GM23338 (cell line): ENCODE data around the gene MYH7. TPM values are rescaled to one million over a fixed set of nuclear protein-coding genes. Genes with fewer than 3 reads are reported as not detected.
"Not testable (repeated sequence)": the region's sequence is repeated elsewhere in the genome, so short reads cannot be mapped to it uniquely, and the experiment has no call there.

Experiments used
- ATAC-seq: fragments of 200-7000 bp; cut with Tn5 transposase; 3 replicates; pipeline ENCODE4 v1.9.1; 2020
- DNase-seq: peaks from one replicate; pipeline ENCODE4 v3.0.0-alpha.2; 2015; ENCODE audit warnings: low spot score
- H2AFZ ChIP-seq: fragments of 200-600 bp; sonication (generic); 2 replicates; pipeline ENCODE4 v1.8.0; 2016; ENCODE audit warnings: antibody characterized with exemption, mild to moderate bottlenecking, moderate library complexity
- H3F3A ChIP-seq: fragments of 200-600 bp; sonication (generic); replicated peaks from 2 replicates; pipeline ENCODE4 v1.8.0; 2017; ENCODE audit warnings: antibody characterized with exemption, mixed run types, low read depth
- H3K27ac ChIP-seq: fragments of 200-600 bp; sonication (generic); 2 replicates; pipeline ENCODE4 v1.6.1; 2016; ENCODE audit warnings: low read depth
- H3K27me3 ChIP-seq: fragments of 200-600 bp; sonication (generic); 2 replicates; pipeline ENCODE4 v1.8.0; 2016; ENCODE audit warnings: mild to moderate bottlenecking, mixed run types, moderate library complexity; ENCODE audit not compliant: insufficient read depth
- H3K36me3 ChIP-seq: fragments of 200-600 bp; sonication (generic); 2 replicates; pipeline ENCODE4 v1.8.0; 2016; ENCODE audit warnings: mild to moderate bottlenecking; ENCODE audit not compliant: insufficient read depth
- H3K4me1 ChIP-seq: fragments of 200-600 bp; sonication (generic); 2 replicates; pipeline ENCODE4 v1.8.0; 2016; ENCODE audit warnings: mild to moderate bottlenecking, moderate library complexity; ENCODE audit not compliant: insufficient read depth
- H3K4me2 ChIP-seq: fragments of 200-600 bp; sonication (generic); 2 replicates; pipeline ENCODE4 v1.7.1; 2017; ENCODE audit warnings: mixed run types
- H3K4me3 ChIP-seq: fragments of 200-600 bp; sonication (generic); 2 replicates; pipeline ENCODE4 v1.6.1; 2016; ENCODE audit warnings: mixed run types
- H3K79me2 ChIP-seq: fragments of 200-600 bp; sonication (generic); replicated peaks from 2 replicates; pipeline ENCODE4 v1.8.0; 2017; ENCODE audit warnings: mild to moderate bottlenecking; ENCODE audit not compliant: insufficient read depth
- H3K9me2 ChIP-seq: fragments of 200-600 bp; sonication (generic); 2 replicates; pipeline ENCODE4 v1.8.0; 2017; ENCODE audit not compliant: insufficient read depth
- H4K20me1 ChIP-seq: fragments of 200-600 bp; sonication (generic); replicated peaks from 2 replicates; pipeline ENCODE4 v1.8.0; 2017; ENCODE audit warnings: mild to moderate bottlenecking; ENCODE audit not compliant: insufficient read depth
- H3K27ac Mint-ChIP-seq: 2 replicates; pipeline ENCODE4 v1.8.0; 2020; ENCODE audit warnings: inconsistent platforms, mild to moderate bottlenecking, moderate library complexity, mixed read lengths
- H3K27me3 Mint-ChIP-seq: 3 replicates; pipeline ENCODE4 v1.8.0; 2022; ENCODE audit warnings: low read depth, mild to moderate bottlenecking, moderate library complexity, mixed read lengths, inconsistent platforms; ENCODE audit not compliant: insufficient read depth, poor library complexity
- H3K36me3 Mint-ChIP-seq: 3 replicates; pipeline ENCODE4 v1.8.0; 2021; ENCODE audit warnings: low read depth, mild to moderate bottlenecking, inconsistent platforms, moderate library complexity, mixed read lengths
- H3K4me1 Mint-ChIP-seq: 3 replicates; pipeline ENCODE4 v1.8.0; 2020; ENCODE audit warnings: mild to moderate bottlenecking, inconsistent platforms, mixed read lengths
- H3K4me3 Mint-ChIP-seq: 3 replicates; pipeline ENCODE4 v1.8.0; 2021; ENCODE audit warnings: moderate library complexity, mild to moderate bottlenecking, inconsistent platforms, mixed read lengths
- H3K9me3 Mint-ChIP-seq: 3 replicates; pipeline ENCODE4 v1.8.0; 2020; ENCODE audit warnings: moderate library complexity, mild to moderate bottlenecking, inconsistent platforms, mixed read lengths
- EZH2 ChIP-seq: fragments of 200-600 bp; sonication (generic); IDR thresholded peaks from one replicate; pipeline ENCODE4 v1.8.0; 2017; ENCODE audit warnings: antibody characterized with exemption, mild to moderate bottlenecking, low read depth; ENCODE audit not compliant: unreplicated experiment
- EZH2phosphoT487 ChIP-seq: fragments of 200-600 bp; sonication (generic); IDR thresholded peaks from one replicate; pipeline ENCODE4 v1.8.1; 2018; ENCODE audit warnings: antibody characterized with exemption; ENCODE audit not compliant: unreplicated experiment
- JUNB ChIP-seq: IDR thresholded peaks from one replicate; pipeline ENCODE4 v1.6.1; 2016; ENCODE audit warnings: antibody characterized with exemption; ENCODE audit not compliant: unreplicated experiment
- NANOG ChIP-seq: IDR thresholded peaks from 2 replicates; pipeline ENCODE4 v1.6.1; 2016; ENCODE audit warnings: antibody characterized with exemption, borderline replicate concordance
- POLR2AphosphoS5 ChIP-seq: IDR thresholded peaks from 2 replicates; pipeline ENCODE4 v1.6.1; 2016; ENCODE audit warnings: antibody characterized with exemption, low read depth
- ZNF331 ChIP-seq: fragments of 250-450 bp; sonication (Bioruptor Pico); IDR thresholded peaks from 2 replicates; pipeline ENCODE4 v1.5.0; 2020; ENCODE audit warnings: low read depth, mild to moderate bottlenecking, moderate library complexity
- polyA plus RNA-seq: library from polyadenylated mRNA; unstranded; fragments of >200 nt; fragmentation: Nextera tagmentation; extraction: Ambion mirVana; gene quantifications from 2 replicates; pipeline ENCODE4 v1.2.1, GENCODE V29; 2016
- total RNA-seq: library from RNA; depleted of rRNA; stranded (reverse); fragments of >200 nt; shearing (Covaris generic); gene quantifications from 2 replicates; pipeline ENCODE4 v1.2.3, GENCODE V29; 2014
- TF ChIP-seq, protein P1 (sequence below): fragments of 250-450 bp; sonication (Bioruptor Pico); IDR thresholded peaks from 2 replicates; pipeline ENCODE4 v1.5.0; 2020; ENCODE audit warnings: mild to moderate bottlenecking, moderate library complexity
- TF ChIP-seq, protein P2 (sequence below), 2 experiments: fragments of 200-600 bp in 1 of 2; sonication (generic) in 1 of 2; conservative IDR thresholded peaks; 2 replicates each; pipeline versions ENCODE4 v1.5.1 to v1.6.1; 2016 to 2017; ENCODE audit warnings: antibody characterized with exemption in 2 of 2, low read depth in 2 of 2, mild to moderate bottlenecking in 2 of 2, moderate library complexity in 1 of 2

Gene MYH7
- total and polyA plus RNA-seq, 2 experiments from 2014 or later: not detected

DNA sequence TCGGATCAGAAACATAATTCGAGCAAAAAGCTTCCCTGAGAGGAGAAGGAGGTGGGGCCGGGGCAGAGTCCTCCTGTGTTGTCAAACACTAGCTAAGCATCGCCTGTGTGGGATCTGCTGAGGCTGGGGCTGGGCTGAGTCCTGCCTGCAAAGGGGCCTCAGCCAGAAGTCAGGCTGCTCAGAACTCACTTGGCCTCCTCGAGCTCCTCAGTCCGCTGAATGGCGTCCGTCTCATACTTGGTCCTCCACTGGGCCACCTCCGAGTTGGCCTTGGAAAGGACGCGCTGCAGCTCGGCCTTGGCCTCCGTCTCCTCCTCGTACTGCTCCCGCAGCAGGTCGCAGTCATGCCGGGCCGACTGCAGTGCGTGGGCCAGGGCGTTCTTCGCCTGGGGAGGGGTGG, 17.4 kb downstream of the MYH7 start (continued):
- TF ChIP-seq, protein P1, sequence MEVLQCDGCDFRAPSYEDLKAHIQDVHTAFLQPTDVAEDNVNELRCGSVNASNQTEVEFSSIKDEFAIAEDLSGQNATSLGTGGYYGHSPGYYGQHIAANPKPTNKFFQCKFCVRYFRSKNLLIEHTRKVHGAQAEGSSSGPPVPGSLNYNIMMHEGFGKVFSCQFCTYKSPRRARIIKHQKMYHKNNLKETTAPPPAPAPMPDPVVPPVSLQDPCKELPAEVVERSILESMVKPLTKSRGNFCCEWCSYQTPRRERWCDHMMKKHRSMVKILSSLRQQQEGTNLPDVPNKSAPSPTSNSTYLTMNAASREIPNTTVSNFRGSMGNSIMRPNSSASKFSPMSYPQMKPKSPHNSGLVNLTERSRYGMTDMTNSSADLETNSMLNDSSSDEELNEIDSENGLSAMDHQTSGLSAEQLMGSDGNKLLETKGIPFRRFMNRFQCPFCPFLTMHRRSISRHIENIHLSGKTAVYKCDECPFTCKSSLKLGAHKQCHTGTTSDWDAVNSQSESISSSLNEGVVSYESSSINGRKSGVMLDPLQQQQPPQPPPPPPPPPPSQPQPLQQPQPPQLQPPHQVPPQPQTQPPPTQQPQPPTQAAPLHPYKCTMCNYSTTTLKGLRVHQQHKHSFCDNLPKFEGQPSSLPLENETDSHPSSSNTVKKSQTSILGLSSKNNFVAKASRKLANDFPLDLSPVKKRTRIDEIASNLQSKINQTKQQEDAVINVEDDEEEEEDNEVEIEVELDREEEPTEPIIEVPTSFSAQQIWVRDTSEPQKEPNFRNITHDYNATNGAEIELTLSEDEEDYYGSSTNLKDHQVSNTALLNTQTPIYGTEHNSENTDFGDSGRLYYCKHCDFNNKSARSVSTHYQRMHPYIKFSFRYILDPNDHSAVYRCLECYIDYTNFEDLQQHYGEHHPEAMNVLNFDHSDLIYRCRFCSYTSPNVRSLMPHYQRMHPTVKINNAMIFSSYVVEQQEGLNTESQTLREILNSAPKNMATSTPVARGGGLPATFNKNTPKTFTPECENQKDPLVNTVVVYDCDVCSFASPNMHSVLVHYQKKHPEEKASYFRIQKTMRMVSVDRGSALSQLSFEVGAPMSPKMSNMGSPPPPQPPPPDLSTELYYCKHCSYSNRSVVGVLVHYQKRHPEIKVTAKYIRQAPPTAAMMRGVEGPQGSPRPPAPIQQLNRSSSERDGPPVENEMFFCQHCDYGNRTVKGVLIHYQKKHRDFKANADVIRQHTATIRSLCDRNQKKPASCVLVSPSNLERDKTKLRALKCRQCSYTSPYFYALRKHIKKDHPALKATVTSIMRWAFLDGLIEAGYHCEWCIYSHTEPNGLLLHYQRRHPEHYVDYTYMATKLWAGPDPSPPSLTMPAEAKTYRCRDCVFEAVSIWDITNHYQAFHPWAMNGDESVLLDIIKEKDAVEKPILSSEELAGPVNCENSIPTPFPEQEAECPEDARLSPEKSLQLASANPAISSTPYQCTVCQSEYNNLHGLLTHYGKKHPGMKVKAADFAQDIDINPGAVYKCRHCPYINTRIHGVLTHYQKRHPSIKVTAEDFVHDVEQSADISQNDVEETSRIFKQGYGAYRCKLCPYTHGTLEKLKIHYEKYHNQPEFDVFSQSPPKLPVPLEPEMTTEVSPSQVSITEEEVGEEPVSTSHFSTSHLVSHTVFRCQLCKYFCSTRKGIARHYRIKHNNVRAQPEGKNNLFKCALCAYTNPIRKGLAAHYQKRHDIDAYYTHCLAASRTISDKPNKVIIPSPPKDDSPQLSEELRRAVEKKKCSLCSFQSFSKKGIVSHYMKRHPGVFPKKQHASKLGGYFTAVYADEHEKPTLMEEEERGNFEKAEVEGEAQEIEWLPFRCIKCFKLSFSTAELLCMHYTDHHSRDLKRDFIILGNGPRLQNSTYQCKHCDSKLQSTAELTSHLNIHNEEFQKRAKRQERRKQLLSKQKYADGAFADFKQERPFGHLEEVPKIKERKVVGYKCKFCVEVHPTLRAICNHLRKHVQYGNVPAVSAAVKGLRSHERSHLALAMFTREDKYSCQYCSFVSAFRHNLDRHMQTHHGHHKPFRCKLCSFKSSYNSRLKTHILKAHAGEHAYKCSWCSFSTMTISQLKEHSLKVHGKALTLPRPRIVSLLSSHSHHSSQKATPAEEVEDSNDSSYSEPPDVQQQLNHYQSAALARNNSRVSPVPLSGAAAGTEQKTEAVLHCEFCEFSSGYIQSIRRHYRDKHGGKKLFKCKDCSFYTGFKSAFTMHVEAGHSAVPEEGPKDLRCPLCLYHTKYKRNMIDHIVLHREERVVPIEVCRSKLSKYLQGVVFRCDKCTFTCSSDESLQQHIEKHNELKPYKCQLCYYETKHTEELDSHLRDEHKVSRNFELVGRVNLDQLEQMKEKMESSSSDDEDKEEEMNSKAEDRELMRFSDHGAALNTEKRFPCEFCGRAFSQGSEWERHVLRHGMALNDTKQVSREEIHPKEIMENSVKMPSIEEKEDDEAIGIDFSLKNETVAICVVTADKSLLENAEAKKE (CRISPR knock-in tag): no peak
- TF ChIP-seq ZNF331 (CRISPR knock-in tag): no peak

DNA sequence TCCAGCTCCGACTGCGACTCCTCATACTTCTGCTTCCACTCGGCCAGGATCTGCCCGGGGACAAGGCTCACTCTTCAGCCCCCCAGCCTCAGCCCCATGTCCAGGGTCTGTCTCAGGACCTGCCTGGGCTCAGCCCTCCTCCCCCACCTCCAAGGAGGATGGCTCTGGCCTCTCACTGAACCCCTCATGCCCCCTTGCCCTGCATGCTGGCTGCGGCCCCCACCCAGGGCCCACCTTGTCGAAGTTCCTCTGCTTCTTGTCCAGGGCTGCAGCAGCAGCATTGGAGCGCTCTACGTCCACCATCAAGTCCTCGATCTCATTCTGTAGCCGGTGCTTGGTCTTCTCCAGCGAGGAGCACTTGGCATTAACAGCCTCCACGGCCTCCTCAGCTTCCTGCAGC, 18.2 kb downstream of the MYH7 start:
- not testable (repeated sequence) for H3K4me2 ChIP-seq, H3K9me3 Mint-ChIP-seq, H2AFZ ChIP-seq, H3K4me3 Mint-ChIP-seq, H3K4me1 Mint-ChIP-seq, H3K27ac Mint-ChIP-seq, H3K4me3 ChIP-seq, H3K9me2 ChIP-seq, H4K20me1 ChIP-seq, ATAC-seq, H3F3A ChIP-seq, H3K36me3 ChIP-seq, H3K36me3 Mint-ChIP-seq, DNase-seq, H3K79me2 ChIP-seq, H3K27me3 ChIP-seq, H3K27ac ChIP-seq, H3K4me1 ChIP-seq
- peaks cover 35% of the 10 kb centered on the region for H3K27me3 Mint-ChIP-seq

DNA sequence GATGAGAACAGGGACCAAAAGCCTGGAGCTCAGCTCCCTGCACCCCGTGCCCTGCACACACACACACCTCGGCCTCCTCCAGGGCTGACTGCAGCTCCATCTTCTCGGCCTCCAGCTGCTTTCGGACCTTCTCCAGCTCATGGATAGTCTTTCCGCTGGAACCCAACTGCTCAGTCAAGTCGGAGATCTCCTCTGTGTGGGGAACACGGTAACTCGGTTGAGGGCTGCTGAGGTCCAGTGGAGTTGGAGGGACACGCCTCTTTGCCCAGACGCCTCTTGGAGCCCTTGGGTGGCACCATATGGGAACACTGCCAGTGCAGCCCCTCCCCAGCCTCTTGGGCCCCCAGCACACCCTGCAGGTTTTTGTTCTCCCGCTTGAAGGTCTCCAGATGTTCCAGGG, 18.7 kb downstream of the MYH7 start:
- H3F3A ChIP-seq: no peaks in the 10 kb centered on the region
- H3K9me3 Mint-ChIP-seq: no peaks in the 10 kb centered on the region
- H3K4me1 Mint-ChIP-seq: peaks cover 5% of the 10 kb centered on the region; the same call in 2 of the 3 replicates
- no peak overlapping the region for H3K4me3 Mint-ChIP-seq
- no peaks in the 10 kb centered on the region for H3K4me1 ChIP-seq
- H3K36me3 Mint-ChIP-seq: no peaks in the 10 kb centered on the region; the same call in 2 of the 3 replicates
- ATAC-seq (no peak), DNase-seq (no peak)
- no peak overlapping the region for H3K27ac ChIP-seq
- H3K4me2 ChIP-seq: no peak overlapping the region
- no peaks in the 10 kb centered on the region for H4K20me1 ChIP-seq
- H3K79me2 ChIP-seq: no peaks in the 10 kb centered on the region
- no peak for TF ChIP-seq POLR2AphosphoS5
- TF ChIP-seq, protein P2, sequence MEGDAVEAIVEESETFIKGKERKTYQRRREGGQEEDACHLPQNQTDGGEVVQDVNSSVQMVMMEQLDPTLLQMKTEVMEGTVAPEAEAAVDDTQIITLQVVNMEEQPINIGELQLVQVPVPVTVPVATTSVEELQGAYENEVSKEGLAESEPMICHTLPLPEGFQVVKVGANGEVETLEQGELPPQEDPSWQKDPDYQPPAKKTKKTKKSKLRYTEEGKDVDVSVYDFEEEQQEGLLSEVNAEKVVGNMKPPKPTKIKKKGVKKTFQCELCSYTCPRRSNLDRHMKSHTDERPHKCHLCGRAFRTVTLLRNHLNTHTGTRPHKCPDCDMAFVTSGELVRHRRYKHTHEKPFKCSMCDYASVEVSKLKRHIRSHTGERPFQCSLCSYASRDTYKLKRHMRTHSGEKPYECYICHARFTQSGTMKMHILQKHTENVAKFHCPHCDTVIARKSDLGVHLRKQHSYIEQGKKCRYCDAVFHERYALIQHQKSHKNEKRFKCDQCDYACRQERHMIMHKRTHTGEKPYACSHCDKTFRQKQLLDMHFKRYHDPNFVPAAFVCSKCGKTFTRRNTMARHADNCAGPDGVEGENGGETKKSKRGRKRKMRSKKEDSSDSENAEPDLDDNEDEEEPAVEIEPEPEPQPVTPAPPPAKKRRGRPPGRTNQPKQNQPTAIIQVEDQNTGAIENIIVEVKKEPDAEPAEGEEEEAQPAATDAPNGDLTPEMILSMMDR (conservative IDR thresholded peaks at IDR 0.05; ENCODE audit: low read depth in 2 of 2): no peak
- no peak for TF ChIP-seq EZH2phosphoT487
- TF ChIP-seq EZH2: no peak
- TF ChIP-seq NANOG: no peak
- TF ChIP-seq JUNB: no peak
- peaks cover 35% of the 10 kb centered on the region for H3K27me3 Mint-ChIP-seq
- peaks cover 9% of the 10 kb centered on the region for H3K9me2 ChIP-seq
- H3K36me3 ChIP-seq: no peaks in the 10 kb centered on the region
- H3K27me3 ChIP-seq: no peaks in the 10 kb centered on the region
- no peak overlapping the region for H3K4me3 ChIP-seq
- H2AFZ ChIP-seq: no peak overlapping the region
- H3K27ac Mint-ChIP-seq: no peak overlapping the region
